HG03175 (cell line): ENCODE results near the gene SNAPC2.

ENCODE experiments used
- ATAC-seq: cut with Tn5 transposase; IDR thresholded peaks from one replicate; pipeline ENCODE4 v1.9.1; 2021; ENCODE audit warnings: mild to moderate bottlenecking, moderate library complexity; ENCODE audit not compliant: unreplicated experiment

Gene SNAPC2, protein sequence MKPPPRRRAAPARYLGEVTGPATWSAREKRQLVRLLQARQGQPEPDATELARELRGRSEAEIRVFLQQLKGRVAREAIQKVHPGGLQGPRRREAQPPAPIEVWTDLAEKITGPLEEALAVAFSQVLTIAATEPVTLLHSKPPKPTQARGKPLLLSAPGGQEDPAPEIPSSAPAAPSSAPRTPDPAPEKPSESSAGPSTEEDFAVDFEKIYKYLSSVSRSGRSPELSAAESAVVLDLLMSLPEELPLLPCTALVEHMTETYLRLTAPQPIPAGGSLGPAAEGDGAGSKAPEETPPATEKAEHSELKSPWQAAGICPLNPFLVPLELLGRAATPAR

DNA sequence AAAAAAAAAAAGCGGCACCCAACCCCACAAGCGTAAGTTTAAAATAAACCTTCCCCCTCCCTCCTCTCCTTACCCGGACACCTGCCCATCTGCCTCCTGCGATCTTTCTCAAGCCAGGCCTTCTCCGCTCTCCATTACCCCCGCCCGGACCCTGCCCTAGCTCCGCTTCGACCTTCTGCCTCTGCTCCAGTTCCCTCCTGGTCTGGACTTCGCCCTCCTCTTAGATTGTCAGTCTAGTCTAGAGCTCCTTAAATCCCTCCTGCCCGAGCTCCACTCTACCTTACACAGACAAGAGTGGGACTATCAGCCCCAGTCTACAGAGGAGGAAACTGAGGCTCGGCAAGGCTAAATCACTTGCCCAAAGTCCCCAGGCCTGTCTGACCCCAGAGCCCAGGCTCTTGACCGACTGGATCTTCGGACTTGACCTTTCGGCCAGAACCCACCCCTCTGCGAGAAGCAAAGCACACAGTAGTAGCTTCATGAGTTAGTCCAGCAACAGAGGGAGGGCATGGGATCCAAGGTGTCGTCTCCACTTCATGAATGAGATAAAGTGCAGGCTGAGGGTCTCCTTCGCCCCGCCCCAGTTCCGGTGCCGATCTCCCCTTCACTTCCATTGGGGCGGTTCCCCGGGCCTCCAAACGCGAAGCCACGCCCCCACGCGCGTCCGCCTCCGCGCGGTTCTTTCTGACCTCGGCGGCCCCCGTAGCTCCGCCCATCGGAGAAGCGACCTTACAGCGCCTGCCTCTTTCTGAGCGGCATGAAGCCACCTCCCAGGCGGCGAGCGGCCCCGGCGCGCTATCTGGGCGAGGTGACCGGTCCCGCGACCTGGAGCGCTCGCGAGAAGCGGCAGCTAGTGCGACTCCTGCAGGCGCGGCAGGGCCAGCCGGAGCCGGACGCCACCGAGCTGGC lies at the start of gene SNAPC2:
Gene SNAPC2 (plus strand): TSS at position 729 of the 909 bp plus-strand sequence. CDS start 29 bp downstream, at position 758.
- peak; percentile 64 for ATAC-seq

DNA sequence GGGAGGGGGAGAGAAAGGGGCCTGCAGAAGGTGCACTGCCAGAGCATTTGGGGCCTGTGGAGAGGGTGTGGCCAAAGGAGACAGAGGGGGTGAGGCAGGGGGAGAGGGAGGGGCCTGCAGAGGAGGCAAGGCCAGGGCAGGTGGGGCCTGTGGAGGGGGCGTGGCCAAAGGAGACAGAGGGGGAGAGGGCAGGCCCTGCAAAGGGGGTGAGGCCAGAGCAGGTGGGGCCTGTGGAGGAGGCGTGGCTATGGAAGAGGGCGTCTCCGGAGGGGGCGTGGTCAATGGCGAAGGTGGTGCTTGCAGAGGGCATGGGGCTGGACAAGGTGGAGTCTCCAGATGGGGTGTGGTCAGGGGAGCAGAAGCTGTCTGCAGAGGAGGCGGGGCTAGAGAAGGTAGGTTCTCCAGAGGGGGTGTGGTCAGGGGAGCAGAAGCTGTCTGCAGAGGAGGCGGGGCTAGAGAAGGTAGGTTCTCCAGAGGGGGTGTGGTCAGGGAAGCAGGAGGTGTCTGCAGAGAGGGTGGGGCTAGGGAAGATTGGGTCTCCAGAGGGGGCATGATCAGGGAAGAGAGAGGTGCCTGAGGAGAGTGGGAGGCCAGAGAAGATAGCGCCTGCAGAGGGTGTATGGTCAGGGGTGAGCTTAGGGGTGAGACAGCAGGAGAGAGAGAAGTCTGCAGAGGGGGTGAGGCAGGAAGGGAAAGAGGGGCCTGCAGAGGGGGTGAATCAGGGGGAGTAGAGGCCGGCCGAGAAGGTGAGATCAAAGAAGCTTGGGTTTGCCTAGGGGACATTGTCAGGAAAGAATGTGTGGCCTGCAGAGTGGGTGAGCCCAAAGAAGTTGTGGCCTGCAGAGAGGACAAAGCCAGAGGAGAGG lies 49.3 kb upstream of the SNAPC2 start:
- no peak for ATAC-seq

DNA sequence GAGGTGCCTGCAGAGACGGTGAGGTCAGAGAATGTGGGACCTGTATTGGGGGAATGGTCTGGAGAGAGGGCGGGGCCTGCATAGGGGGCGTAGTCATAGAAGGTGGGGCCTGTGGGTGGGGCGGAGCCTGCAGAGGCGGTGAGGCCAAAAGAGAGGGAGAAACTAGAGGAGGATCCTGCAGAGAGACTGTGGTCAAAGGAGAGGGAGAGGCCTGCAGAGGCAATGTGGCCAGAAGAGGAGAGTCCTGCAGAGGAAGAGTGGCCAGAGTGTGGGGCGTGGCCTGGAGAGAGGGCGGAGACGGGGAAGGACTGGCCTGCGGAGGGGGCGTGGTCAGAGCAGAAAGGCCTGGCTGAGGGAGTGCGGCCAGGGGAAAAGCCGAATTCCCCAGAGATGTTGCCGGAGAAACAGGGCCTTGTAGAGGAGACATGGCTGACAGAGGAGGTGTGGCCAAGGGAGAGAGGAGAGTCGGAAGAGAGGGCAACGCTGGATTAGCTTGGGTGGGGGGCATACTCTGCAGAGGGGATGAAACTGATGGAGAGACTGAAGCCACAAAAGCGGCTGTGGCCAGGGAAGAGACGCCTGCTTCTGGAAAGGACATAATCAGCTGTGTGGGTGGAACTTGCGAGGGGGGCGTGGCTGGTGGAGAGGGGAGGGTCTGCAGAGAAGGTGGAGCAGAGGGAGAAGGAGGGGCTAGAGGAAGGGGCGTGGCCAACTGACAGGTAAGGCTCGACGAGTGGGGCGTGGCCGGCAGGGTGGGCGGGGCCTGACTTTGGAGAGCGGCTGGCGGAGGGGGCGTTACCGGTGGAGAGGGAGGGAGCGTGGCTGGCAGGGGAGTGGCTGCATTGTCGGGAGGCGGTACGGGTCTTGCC lies 48.5 kb upstream of the SNAPC2 start:
- no peak for ATAC-seq

DNA sequence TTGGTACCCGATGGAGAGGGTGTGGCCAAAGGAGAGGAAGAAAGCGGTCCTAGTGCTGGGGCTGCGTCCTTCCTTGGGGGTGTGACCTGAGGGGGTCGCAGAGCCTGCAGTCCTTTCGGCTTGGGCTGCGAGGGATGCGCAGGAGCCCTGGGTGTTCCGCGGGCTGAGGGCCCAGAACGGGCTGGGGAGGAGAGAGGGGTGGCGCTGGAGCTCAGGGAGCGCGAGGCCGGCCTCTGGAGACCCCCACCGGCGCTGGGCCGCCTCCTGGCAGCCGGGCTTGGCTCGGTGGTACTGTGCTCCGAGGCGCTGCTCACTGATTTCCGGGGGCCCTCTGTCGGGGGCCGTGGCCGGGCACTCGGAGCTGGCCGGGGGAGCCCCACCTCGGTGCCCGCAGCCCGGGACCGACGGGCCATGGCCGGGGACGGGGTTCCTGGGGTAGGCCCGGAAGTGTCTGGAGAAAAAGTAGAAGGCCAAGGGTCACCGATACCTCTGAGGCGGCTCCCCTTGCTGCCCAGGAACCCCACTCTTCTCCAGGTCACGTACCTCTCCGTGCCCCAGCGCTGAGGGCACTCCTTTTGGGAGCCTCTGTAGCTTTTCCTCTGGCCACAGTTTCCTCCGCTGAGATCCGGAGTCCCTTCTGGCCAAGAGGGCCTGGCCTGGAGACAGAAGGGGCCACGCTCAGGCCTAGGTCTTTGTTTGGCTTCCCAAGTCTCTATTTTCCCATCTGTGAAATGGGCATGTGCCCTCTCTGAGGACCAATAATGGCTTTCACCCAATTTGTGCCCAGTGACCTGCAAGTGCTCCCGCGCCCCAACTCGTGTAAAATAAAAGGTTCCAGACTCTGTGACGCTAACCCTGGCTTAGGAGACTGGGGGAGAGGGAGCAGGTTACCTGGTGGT lies 47.6 kb upstream of the SNAPC2 start:
- ATAC-seq, result no peak

DNA sequence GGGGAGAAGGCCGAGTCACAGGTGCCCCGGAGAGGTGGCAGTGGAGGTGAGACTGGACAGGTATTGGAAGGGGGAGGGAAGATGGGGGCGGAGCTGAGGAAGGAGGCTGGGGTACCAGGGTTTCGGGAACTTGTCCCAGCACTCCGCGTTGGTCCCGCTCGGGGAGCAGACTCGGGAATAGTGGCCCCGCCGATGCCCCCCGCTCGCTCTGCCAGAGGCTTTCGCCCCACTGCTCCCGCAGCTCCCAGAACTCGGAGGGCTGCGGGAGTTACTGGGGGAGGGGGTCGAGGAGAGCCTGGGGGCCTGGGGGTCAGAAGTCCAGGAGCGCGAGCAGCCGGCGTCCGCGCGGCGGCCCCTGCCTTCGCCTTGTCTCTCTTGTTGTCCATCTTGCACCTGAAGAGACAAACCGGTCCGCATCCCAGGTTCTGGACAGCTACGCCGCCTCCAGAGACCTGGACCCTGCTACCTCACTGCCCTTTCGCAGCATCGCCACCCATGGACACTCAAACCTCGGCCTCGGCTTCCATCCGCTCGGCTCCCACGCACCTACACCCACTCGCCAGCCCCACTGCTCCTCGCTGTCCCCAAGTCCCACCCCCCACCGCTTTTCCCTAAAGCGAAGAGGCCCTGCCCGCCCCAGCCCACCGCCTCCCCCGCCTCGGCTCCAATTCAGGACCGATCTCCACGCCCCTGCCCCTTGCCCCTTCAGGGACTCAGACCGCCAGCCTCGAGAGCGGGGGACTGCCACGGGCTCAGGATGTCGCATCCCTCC lies 46.6 kb upstream of the SNAPC2 start:
- ATAC-seq, result no peak

DNA sequence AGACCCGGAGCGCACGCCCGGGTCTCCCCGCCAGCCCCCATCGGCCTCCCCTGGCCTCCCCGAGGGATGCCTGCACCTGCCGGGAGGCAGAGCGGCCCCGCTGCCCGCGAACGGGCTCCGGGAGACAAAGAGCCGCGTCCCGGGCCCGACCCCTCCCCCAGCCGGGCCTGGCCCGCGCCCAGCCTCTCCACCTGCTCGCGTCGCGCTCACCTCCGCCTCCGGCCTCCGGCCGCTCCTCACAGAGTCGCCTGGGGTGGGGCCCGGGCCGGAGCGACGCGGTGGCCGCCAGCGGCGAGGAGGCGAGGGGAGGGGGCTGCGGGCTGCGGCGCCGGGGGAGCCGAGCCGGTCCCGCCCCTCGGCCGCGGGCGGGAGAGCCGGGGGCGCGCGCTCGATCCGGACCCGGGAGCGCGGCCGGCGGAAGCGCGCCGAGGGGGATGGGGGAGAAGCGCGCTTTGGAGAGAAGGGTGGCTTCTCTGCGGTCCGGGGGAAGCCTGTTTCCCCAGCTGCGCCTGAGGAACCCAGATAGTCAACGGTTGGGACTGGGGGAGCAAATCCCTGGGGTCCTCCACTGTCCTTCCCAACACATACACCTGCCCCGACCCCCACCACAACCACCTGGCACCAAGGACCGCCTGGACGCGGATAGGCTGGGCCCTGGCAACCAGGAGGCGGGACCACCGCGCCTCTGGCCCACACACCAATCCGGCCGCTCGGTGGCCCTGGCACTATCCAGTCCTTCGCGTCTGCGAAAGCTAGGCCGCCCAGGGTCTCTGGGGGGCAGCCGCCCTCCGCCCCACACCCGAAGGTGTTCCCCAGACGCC lies 45.9 kb upstream of the SNAPC2 start, which contains the start of gene PRR36:
Gene PRR36 (minus strand): TSS at position 315 of the 821 bp plus-strand sequence. CDS start 701 bp downstream, outside the sequence.
- no peak for ATAC-seq

DNA sequence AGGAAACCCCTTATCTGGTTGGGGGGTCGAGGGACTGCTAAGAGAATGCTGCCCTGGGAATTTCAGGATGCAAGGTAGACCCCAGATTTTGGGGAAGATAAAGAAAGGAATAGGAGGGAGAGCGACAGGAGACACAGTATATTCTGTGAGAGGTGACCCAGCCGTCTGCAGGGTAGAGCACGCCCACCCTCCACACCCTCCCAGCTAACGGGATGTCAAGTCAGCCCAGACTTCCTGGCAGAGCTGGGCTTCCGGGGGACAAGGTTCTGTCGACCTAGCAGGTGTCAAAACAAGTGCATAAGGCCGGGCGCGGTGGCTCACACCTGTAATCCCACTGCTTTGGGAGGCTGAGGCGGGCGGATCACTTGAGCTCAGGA lies 45.3 kb upstream of the SNAPC2 start:
- no peak for ATAC-seq

DNA sequence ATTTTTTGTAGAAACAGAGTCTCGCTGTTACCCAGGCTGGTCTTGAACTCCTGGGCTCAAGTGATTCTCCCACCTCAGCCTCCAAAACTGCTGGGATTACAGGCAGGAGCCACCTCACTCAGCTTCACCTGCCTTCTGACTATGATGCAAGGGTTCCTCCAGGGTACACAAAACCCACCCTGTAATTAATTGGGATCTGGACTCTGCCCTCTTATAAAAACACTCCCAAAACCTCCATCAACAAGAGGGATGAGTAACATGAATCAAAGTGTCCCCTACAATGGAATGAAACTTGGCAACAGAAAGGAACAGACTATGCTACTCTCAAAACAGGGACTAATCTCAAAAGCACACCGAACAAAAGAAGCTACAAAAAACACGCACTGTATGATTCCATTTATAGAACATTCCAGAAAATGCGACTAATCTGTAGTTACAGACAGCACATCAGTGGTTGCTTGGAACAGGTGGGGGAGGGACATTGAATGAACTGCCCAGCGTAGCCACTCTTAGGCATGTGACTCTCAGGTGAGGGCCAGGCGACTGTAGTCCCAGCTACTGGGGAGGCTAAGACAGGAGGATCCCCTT lies 42.8 kb upstream of the SNAPC2 start:
- no peak for ATAC-seq

DNA sequence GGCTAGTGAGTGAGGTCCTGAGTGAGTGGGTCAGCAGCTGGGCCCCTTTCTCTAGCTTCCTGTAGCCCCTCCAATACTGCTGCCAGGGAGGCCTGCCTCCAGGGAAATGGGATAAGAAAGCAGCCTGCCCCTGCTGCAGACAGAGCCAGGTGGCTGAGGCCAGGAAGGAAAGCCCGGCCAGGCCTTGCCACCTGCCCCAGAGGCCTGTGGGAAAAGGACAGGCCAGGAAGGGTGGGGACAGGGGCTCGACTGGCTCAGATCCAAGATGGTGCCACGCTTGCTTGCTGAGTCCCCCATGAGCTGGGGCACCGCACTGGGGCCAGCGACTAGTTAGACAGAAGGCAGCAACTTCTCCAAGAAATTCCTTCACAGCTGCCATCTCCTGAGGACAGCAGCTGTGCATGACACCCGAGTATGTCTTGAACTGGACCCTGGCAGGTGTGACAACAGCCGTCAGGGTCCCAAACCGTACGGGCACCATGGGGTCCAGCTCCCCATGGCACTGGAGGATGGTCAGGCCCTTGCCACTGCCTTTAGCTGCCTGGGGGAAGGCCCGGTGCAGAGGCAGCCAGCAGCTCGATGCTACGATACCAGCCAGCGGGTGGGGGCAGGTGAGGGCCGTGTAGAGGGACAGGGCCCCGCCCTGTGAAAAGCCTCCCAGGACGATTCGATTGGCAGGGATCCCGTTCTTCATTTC lies 40.9 kb upstream of the SNAPC2 start:
- no peak for ATAC-seq

DNA sequence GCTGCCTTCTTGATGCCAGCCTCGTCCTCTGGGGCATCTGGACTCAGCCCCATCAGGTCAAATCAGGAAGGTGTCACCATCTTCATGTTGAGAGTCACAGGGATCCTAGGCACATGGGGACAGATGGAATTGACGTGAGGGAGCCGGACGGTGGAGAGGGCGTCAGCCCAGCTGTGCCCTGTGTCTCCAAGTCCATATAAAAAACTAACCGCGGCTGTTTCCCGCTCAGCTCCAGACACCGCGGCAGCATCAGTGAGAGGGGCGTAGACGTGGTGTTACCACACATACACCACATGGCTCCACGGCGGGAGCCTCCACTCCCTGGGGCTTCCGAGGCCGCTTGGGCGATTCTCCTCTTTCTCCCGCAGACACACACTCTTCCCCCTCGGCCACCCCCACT lies 40.3 kb upstream of the SNAPC2 start:
- no peak for ATAC-seq

DNA sequence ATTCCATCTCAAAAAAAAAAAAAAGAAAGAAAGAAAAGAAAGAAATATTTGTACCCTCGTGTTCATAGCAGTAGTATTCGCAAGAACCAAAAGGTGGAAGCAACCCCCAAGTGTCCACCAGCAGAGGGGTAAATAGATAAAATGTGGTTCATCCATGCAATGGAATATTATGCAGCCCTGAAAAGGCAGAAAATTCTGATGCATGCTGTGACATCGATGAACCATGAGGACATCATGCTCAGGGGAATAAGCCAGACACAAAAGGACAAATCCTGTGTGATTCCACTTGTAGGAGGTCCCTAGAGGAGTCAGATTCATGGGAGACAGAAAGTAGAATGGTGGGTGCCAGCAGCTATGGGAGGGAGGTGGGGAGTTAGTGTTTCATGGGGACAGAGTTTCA lies 38.2 kb upstream of the SNAPC2 start:
- ATAC-seq, result no peak

DNA sequence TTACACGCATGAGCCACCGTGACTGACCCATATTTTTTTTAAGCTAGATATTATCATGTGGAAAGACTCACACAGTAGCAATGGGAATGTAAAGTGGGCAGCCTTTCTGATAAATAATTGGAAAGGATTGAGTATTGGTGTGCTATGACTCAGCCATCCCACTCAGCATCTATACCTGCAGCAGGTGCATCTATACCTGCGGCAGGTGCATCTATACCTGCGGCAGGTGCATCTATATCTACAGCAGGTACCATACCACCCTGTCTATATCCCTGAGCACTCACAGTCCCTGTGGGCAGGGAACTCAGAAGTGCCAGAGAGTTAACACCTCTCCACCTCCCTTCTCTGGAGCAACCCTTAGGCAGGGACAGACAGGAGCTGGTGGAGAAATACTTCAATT lies 37.0 kb upstream of the SNAPC2 start:
- ATAC-seq, result no peak

DNA sequence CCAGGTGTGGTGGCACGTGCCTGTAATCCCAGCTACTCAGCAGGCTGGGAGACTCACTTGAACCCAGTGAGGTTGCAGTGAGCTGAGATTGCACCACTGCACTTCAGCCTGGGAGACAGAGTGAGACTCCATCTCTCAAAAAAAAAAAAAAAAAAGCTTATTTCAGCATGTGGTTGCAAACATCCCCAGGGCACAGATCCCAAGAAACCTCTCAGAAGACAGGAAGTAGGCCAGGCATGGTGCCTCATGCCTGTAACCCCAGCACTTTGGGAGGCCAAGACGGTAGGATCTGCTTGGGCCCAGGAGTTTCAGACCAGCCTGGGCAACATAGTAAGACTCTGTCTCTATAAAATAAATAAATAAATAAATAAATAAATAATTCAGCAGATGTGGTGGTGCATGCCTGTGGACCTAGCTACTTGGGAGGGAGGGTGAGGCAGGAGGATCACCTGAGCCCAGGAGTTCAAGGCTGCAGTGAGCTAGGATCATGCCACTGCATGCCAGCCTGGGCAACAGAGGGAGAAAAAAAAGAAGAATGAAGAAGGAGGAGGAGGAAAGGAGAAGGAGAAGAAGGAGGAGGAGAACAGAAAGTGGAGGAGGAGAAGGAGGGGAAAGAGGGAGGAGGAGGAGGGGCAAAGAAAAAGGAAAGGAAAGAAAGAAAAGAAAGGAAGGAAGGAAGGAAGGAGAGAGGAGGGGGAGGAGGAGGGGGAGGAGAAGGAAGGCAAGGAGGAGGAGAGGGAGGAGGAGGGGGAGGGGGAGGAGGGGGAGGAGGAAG lies 36.2 kb upstream of the SNAPC2 start:
- ATAC-seq, result no peak

DNA sequence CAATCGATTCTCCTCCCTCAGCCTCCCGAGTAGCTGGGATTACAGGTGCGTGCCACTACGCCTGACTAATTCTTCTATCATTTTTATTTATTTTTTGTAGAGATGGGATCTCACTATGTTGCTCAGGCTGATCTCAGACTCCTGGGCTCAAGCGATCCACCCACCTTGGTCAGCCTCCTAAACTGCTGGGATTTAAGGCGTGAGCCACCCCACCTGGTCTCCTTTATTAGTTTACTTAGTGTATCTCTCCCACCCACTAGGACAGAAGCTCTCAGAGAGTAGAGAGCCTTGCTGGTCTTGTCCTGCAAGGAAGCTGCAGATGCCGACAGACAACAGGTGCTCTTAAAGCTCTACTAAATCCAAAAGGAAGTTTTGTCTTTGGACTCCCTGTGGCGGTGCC lies 34.3 kb upstream of the SNAPC2 start:
- ATAC-seq, result no peak

DNA sequence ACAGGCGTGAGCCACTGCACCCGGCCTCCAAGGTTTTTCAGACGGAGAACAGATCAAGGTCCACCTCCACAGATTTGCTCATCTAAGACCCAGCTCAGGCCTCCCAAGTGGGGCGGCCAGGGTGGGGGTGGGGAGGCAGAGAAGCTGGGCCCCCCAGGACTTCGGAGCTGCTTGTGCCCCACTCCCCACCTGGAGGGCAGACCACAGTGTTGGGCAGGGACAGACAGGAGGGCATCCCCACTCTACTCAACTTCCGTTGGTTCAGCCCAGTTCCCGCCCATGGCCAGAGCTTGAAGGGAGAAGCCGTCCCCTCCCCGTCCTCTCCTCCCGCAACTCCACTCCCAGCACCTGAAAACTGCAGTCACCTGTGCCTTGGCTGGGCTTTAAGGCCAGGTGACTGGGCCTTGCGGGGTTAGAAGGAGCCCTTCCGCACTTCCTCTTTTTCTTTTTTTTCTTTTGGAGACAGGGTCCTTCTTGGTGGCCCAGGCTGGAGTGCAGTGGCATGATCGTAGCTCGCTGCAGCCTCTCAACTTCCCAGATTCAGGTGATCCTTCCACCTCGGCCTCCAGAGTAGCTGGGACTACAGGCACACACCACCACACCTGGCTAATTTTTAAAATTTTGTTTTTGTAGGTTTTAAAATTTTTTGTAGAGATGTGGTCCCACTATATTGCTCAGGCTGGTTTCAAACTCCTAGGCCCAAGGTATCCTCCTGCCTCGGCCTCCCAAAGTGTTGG lies 32.6 kb upstream of the SNAPC2 start:
- no peak for ATAC-seq
